H9 (cell line): Measurements from ENCODE around the gene POLA1. TPM values are rescaled to one million over a fixed set of nuclear protein-coding genes. Genes with fewer than 3 reads are reported as not detected.

Experiments
- DNase-seq: peaks from one replicate; pipeline ENCODE4 v3.0.0-alpha.2; 2017
- H2AFZ ChIP-seq: one replicate; pipeline ENCODE4 v1.6.1; 2013; ENCODE audit warnings: mild to moderate bottlenecking, low read length, control low read depth, moderate library complexity
- H2AK5ac ChIP-seq: 2 replicates; pipeline ENCODE4 v1.6.1; 2013; ENCODE audit warnings: low read length, control low read depth, mixed read lengths; ENCODE audit not compliant: insufficient read length
- H2BK120ac ChIP-seq: one replicate; pipeline ENCODE4 v1.6.1; 2013; ENCODE audit warnings: low read depth, mild to moderate bottlenecking, low read length, control low read depth, inconsistent platforms; ENCODE audit not compliant: poor library complexity, severe bottlenecking
- H2BK12ac ChIP-seq: 2 replicates; pipeline ENCODE4 v1.6.1; 2013; ENCODE audit warnings: low read length, control low read depth, mixed read lengths, low read depth; ENCODE audit not compliant: insufficient read length
- H2BK15ac ChIP-seq: 2 replicates; pipeline ENCODE4 v1.6.1; 2013; ENCODE audit warnings: low read depth, low read length, control low read depth
- H2BK20ac ChIP-seq: one replicate; pipeline ENCODE4 v1.6.1; 2013; ENCODE audit warnings: low read depth, mild to moderate bottlenecking, low read length, control low read depth, inconsistent platforms; ENCODE audit not compliant: poor library complexity, severe bottlenecking
- H2BK5ac ChIP-seq: 2 replicates; pipeline ENCODE4 v1.6.1; 2013; ENCODE audit warnings: low read length, control low read depth, mixed read lengths; ENCODE audit not compliant: insufficient read length
- H3K14ac ChIP-seq: 2 replicates; pipeline ENCODE4 v1.6.1; 2013; ENCODE audit warnings: low read length, control low read depth; ENCODE audit not compliant: insufficient read depth
- H3K18ac ChIP-seq: 2 replicates; pipeline ENCODE4 v1.6.1; 2013; ENCODE audit warnings: low read depth, mild to moderate bottlenecking, mixed read lengths, low read length, control low read depth; ENCODE audit not compliant: insufficient read length
- H3K23ac ChIP-seq: 2 replicates; pipeline ENCODE4 v1.6.1; 2013; ENCODE audit warnings: low read length, control low read depth, mixed read lengths, low read depth; ENCODE audit not compliant: insufficient read length
- H3K23me2 ChIP-seq: 2 replicates; pipeline ENCODE4 v1.6.1; 2013; ENCODE audit warnings: low read depth, mild to moderate bottlenecking, mixed read lengths, low read length, control low read depth; ENCODE audit not compliant: insufficient read length, poor library complexity, severe bottlenecking
- H3K27ac ChIP-seq: 2 replicates; pipeline ENCODE4 v1.5.1; 2013; ENCODE audit warnings: low read length, control low read depth, mixed read lengths, low read depth; ENCODE audit not compliant: insufficient read length
- H3K27me3 ChIP-seq: 2 replicates; pipeline ENCODE4 v1.6.1; 2013; ENCODE audit warnings: low read length, control low read depth, inconsistent platforms; ENCODE audit not compliant: insufficient read depth
- H3K4ac ChIP-seq: 2 replicates; pipeline ENCODE4 v1.6.1; 2013; ENCODE audit warnings: low read depth, mild to moderate bottlenecking, control low read depth, inconsistent platforms, low read length, moderate library complexity
- H3K4me1 ChIP-seq: 2 replicates; pipeline ENCODE4 v1.6.1; 2013; ENCODE audit warnings: low read length, control low read depth, inconsistent platforms; ENCODE audit not compliant: insufficient read depth
- H3K4me2 ChIP-seq: 2 replicates; pipeline ENCODE4 v1.6.1; 2013; ENCODE audit warnings: low read length, control low read depth, mixed read lengths; ENCODE audit not compliant: insufficient read length, insufficient read depth
- H3K56ac ChIP-seq: 2 replicates; pipeline ENCODE4 v1.6.1; 2013; ENCODE audit warnings: low read depth, mild to moderate bottlenecking, mixed read lengths, low read length, control low read depth; ENCODE audit not compliant: insufficient read length
- H3K79me1 ChIP-seq: 2 replicates; pipeline ENCODE4 v1.6.1; 2013; ENCODE audit warnings: low read depth, mild to moderate bottlenecking, moderate library complexity, low read length, control low read depth, inconsistent platforms; ENCODE audit not compliant: insufficient read depth, poor library complexity, severe bottlenecking
- H3K79me2 ChIP-seq: 2 replicates; pipeline ENCODE4 v1.6.1; 2013; ENCODE audit warnings: low read length, control low read depth, inconsistent platforms; ENCODE audit not compliant: insufficient read depth
- H3K9ac ChIP-seq: 2 replicates; pipeline ENCODE4 v1.6.1; 2013; ENCODE audit warnings: low read length, control low read depth, mixed read lengths; ENCODE audit not compliant: insufficient read length; ENCODE audit errors: extremely low read depth
- H3K9me3 ChIP-seq: one replicate; pipeline ENCODE4 v1.6.1; 2013; ENCODE audit warnings: low read depth, low read length, inconsistent platforms; ENCODE audit not compliant: control insufficient read depth
- H3T11ph ChIP-seq: one replicate; pipeline ENCODE4 v1.6.1; 2013; ENCODE audit warnings: mild to moderate bottlenecking, low read length, control low read depth, inconsistent platforms
- H4K20me1 ChIP-seq: one replicate; pipeline ENCODE4 v1.6.1; 2013; ENCODE audit not compliant: control insufficient read depth, insufficient read length, insufficient read depth
- H4K5ac ChIP-seq: 2 replicates; pipeline ENCODE4 v1.6.1; 2013; ENCODE audit warnings: low read depth, mild to moderate bottlenecking, mixed read lengths, low read length, control low read depth; ENCODE audit not compliant: insufficient read length
- H4K8ac ChIP-seq: replicated peaks from 2 replicates; pipeline ENCODE4 v1.6.1; 2013; ENCODE audit warnings: low read length, control low read depth, mixed read lengths, low read depth; ENCODE audit not compliant: insufficient read length
- H4K91ac ChIP-seq: 2 replicates; pipeline ENCODE4 v1.6.1; 2013; ENCODE audit warnings: low read depth, mild to moderate bottlenecking, moderate library complexity, mixed read lengths, low read length, control low read depth; ENCODE audit not compliant: insufficient read length
- H3K27ac Mint-ChIP-seq, 3 experiments: 2 replicates in 2 of 3; 3 replicates in 1 of 3; pipeline ENCODE4 v1.8.0; 2020 to 2021; ENCODE audit warnings: mixed read lengths in 3 of 3, mild to moderate bottlenecking in 1 of 3, moderate library complexity in 1 of 3
- H3K27me3 Mint-ChIP-seq: 2 replicates; pipeline ENCODE4 v1.8.0; 2021; ENCODE audit warnings: low read depth, mild to moderate bottlenecking, moderate library complexity, mixed read lengths
- H3K36me3 Mint-ChIP-seq, 3 experiments: 2 replicates in 2 of 3; 3 replicates in 1 of 3; pipeline ENCODE4 v1.8.0; 2020 to 2021; ENCODE audit warnings: low read depth in 3 of 3, mixed read lengths in 3 of 3; ENCODE audit not compliant: insufficient read depth in 1 of 3
- H3K4me1 Mint-ChIP-seq, 2 experiments: 2 replicates each; pipeline ENCODE4 v1.8.0; 2020; ENCODE audit warnings: mixed read lengths in 2 of 2
- H3K4me3 Mint-ChIP-seq, 2 experiments: 2 replicates in 1 of 2; 3 replicates in 1 of 2; pipeline ENCODE4 v1.8.0; 2020 to 2021; ENCODE audit warnings: mild to moderate bottlenecking in 2 of 2, mixed read lengths in 2 of 2, moderate library complexity in 1 of 2
- H3K9me3 Mint-ChIP-seq, 2 experiments: 2 replicates in 1 of 2; 3 replicates in 1 of 2; pipeline ENCODE4 v1.8.0; 2020; ENCODE audit warnings: mild to moderate bottlenecking in 2 of 2, mixed read lengths in 2 of 2, moderate library complexity in 1 of 2
- CTCF ChIP-seq: fragments of 200-600 bp; sonication (generic); conservative IDR thresholded peaks from 3 replicates; pipeline ENCODE4 v1.8.0; 2021; ENCODE audit warnings: antibody characterized with exemption, mild to moderate bottlenecking
- WGBS: extraction: QIAGEN DNeasy Blood & Tissue Kit; methylation state at CpG from one replicate; pipeline ENCODE4 v1.1.7; 2013; ENCODE audit warnings: missing lambda C conversion rate, low lambda C conversion rate, mixed read lengths; ENCODE audit not compliant: insufficient read length; ENCODE audit errors: extremely low coverage; 5-methylcytosine and 5-hydroxymethylcytosine counted together
- total RNA-seq: library from RNA; stranded (reverse); gene quantifications from 2 replicates; pipeline ENCODE4 v1.2.1, GENCODE V29; 2021

POLA1 gene
- total RNA-seq, 1 experiment from 2014 or later: 60.2 TPM

GRCh38 chrX:25026576-25026975, 332.9 kb downstream of the POLA1 start:
- no peak overlapping the region for H2BK12ac ChIP-seq
- no peak overlapping the region for H3K9ac ChIP-seq
- peaks cover 2% of the 10 kb centered on the region; the same call in 1 of the 2 replicates for H3K4me1 ChIP-seq
- H3K27ac Mint-ChIP-seq: no peak overlapping the region; a peak in 1 of 7 replicates
- no peaks in the 10 kb centered on the region for H4K20me1 ChIP-seq
- no peaks in the 10 kb centered on the region for H3K36me3 Mint-ChIP-seq
- H4K8ac ChIP-seq: no peak overlapping the region
- H3K14ac ChIP-seq: no peak overlapping the region
- no peak overlapping the region for H2BK120ac ChIP-seq
- no peaks in the 10 kb centered on the region for H3K79me2 ChIP-seq
- peaks cover 50% of the 10 kb centered on the region for H3K27me3 Mint-ChIP-seq
- no peak overlapping the region for H2AFZ ChIP-seq
- peaks cover 50 to 52% of the 10 kb centered on the region in 2 experiments for H3K4me1 Mint-ChIP-seq
- peaks cover 0 to 2% of the 10 kb centered on the region in 2 experiments; a peak in 1 of 5 replicates for H3K9me3 Mint-ChIP-seq
- H2AK5ac ChIP-seq: no peak overlapping the region
- H4K91ac ChIP-seq: no peak overlapping the region
- H3K79me1 ChIP-seq: no peaks in the 10 kb centered on the region
- no peak overlapping the region for H3K4me3 Mint-ChIP-seq
- H3K4me2 ChIP-seq: no peak overlapping the region
- H2BK15ac ChIP-seq: no peak overlapping the region
- no peak overlapping the region for H4K5ac ChIP-seq
- no CpG with 5 or more reads among the region's 6 CpGs for WGBS
- peaks cover 2% of the 10 kb centered on the region for H3K23me2 ChIP-seq
- peaks cover 19% of the 10 kb centered on the region for H3K27me3 ChIP-seq
- no peak overlapping the region for H3K56ac ChIP-seq
- H3K4ac ChIP-seq: no peak overlapping the region
- DNase-seq: no peak
- no peak overlapping the region for H3K23ac ChIP-seq
- H2BK5ac ChIP-seq: no peak overlapping the region
- TF ChIP-seq CTCF: no peak
- H3T11ph ChIP-seq: no peak overlapping the region
- no peak overlapping the region for H3K18ac ChIP-seq
- no peaks in the 10 kb centered on the region for H3K9me3 ChIP-seq
- no peak overlapping the region for H3K27ac ChIP-seq
- no peak overlapping the region for H2BK20ac ChIP-seq
